GM15510 (cell line): ENCODE measurements around the gene NLGN3.

Experiments
- POLR2A ChIP-seq: IDR thresholded peaks from 3 replicates; pipeline ENCODE4 v1.6.1; 2011; ENCODE audit warnings: borderline replicate concordance; ENCODE audit not compliant: insufficient read length; ENCODE audit errors: extremely low read depth

The NLGN3 gene

DNA sequence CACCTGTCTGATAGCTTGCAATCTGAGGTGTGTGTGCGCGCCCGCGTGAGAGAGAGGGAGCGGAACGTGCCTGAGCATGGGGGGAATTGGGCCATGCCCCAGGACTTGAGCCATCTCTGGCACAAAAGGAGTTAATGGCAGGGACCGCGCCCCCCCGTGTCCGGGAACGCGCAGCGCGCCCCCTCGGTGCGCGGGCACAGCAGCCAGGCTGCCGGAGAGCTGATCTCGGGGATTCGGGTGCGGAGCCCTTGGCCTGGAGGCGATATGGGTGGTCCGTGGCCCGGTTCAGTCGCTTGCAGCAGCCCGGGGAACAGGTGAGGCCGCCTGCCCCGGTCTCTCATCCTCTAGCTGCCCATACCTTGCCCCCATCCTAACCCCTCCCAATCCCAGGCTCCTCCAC is at the start of gene NLGN3:
TSS of gene NLGN3 (plus strand) at position 191 of the 400 bp plus-strand sequence. CDS start 2,909 bp downstream, outside the sequence.
- TF ChIP-seq POLR2A: no peak

DNA sequence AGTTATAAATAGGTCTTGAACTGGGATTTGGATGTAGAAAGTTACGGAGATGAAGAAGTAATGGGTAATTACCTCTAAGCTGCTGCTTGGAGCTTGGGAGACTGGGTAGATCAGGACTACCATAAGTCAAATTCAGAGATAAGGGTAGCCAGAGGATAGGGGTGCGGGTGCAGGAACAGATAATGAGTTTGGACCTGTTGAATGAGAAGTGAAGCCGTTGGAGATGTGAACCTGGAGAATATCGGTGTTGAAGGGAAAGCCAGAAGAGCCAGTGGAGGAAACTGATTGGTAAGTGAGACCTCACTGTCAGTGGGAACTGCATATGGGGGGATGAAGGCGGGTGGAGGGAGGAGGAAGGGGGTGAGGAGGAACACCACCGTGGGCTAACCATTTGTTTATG is 49.6 kb upstream of the NLGN3 start:
- no peak for TF ChIP-seq POLR2A

DNA sequence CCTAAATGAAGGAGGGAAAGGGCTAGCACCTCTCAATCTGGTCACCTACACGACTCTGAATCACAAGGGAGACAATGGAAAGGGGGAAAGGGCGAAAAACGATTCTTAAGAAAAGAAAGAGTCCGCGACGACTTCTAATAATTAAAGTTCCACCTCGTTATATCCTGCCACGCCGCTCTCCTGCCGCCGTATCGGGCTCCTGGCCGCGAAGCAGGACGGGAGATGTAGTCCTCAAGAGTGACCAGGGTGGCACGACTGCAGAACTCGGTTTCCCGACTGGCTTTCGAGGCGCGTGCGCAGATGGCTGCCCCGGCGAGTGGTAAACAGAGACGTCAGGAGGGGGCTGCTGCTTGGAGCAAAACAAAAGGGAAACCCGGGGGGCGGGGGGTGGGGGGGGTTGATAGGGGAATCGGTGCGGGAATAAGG is 49.1 kb upstream of the NLGN3 start, which contains the start of gene FOXO4:
TSS of gene FOXO4 (plus strand) at position 297 of the 426 bp plus-strand sequence. CDS start 678 bp downstream, outside the sequence.
- peak; percentile 67 for TF ChIP-seq POLR2A

DNA sequence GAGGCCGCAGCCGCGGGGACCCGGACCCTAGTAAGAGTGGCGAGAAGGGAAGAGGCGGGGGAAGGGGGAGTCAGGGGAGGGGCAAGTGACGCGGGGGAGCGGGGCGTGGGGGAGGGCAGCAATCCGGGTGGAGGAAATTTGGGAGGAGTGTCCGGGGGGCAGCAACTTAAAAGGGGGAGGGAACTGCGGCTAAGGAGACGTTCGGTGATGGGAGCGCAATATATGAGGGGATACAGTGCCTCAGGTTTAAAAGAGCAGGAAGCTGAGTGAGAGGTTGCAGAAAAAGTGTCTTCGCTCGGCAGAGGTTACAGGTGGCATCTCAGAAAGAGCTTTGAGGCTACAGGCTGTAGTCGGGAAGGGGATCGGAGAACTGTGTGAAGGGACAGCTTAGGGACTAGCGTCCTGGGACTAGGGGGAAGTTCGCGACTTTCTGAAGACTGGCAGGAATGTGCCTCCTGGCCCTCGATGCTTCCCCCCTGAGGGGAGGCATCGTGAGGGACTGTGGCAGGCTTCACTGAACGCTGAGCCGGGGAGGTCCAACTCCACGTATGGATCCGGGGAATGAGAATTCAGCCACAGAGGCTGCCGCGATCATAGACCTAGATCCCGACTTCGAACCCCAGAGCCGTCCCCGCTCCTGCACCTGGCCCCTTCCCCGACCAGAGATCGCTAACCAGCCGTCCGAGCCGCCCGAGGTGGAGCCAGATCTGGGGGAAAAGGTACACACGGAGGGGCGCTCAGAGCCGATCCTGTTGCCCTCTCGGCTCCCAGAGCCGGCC is 48.5 kb upstream of the NLGN3 start:
- TF ChIP-seq POLR2A: no peak

DNA sequence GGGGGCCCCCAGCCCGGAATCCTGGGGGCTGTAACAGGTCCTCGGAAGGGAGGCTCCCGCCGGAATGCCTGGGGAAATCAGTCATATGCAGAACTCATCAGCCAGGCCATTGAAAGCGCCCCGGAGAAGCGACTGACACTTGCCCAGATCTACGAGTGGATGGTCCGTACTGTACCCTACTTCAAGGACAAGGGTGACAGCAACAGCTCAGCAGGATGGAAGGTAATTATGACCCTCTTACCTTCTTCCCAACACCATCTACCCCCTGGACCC is 47.9 kb upstream of the NLGN3 start:
- no peak for TF ChIP-seq POLR2A

DNA sequence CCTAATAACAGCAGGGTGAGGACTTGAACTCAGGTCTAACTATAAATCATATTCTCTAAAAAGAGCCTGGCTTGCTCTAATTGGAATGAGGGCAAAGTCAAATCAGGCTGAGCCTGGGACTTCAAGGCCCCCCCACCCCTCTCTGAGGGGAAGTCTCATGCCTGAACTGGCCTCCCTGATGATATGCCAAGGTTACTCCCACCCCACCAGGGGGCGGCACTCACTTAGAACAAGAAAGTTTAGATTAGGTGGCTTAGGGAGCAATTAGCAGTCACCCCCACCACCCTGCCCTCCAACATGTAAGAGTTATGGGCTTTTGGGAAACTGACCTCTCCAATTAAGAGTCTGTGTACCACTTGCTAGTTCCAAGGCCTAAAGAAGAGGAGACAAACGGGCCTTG is 46.3 kb upstream of the NLGN3 start:
- TF ChIP-seq POLR2A: no peak

DNA sequence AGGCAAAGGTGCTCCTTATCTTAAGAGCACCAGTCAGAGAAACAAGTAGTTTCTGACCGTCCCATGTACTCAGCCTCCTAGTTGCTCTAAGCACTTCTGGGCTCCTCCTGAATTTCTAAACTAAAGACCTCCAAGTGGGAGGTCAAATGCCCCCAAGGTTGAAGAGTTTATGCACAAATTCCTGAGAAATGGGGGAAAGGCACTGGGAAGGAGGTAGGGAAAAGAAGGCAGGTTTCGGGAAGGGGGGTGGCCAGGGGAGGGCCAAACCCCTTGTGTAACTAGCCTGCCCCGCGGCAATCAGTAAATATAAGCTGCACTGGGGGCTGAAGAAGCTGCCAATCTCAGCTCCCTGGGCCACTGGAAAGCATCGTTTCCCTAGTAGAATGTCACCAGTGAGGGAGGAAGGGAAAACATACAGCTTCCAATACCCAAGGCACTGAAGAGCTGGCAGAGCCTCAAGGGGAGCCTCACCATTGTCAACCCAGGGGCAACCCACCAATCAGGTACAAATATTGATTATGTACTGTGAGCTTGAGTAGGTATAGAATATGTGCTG is 45.6 kb upstream of the NLGN3 start:
- TF ChIP-seq POLR2A: no peak

DNA sequence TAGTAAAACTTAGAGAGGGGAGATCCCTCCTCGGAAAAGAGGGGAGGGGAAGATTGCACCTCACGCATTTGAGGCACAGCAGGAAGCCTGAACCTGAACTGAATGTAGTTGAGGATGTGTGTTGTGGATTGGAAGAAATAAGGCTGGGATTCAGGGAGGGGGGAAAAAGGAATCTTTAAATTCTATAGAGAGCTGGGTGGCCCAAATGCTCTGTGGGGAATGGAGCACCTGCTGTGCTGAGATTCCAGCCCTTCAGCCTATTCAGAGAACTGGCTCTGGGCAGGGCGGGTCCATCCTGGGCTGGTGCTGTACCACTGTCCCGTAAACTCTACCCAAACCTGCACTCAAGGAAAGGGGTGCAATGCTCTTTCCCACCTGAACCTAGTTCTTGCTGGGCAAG is 44.9 kb upstream of the NLGN3 start:
- TF ChIP-seq POLR2A: no peak

DNA sequence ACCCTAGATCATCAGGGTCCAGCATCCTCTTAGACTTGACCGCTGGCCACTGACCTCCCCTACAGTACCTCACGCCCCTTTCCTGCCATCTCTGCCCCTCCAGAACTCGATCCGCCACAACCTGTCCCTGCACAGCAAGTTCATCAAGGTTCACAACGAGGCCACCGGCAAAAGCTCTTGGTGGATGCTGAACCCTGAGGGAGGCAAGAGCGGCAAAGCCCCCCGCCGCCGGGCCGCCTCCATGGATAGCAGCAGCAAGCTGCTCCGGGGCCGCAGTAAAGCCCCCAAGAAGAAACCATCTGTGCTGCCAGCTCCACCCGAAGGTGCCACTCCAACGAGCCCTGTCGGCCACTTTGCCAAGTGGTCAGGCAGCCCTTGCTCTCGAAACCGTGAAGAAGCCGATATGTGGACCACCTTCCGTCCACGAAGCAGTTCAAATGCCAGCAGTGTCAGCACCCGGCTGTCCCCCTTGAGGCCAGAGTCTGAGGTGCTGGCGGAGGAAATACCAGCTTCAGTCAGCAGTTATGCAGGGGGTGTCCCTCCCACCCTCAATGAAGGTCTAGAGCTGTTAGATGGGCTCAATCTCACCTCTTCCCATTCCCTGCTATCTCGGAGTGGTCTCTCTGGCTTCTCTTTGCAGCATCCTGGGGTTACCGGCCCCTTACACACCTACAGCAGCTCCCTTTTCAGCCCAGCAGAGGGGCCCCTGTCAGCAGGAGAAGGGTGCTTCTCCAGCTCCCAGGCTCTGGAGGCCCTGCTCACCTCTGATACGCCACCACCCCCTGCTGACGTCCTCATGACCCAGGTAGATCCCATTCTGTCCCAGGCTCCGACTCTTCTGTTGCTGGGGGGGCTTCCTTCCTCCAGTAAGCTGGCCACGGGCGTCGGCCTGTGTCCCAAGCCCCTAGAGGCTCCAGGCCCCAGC is 43.8 kb upstream of the NLGN3 start:
- TF ChIP-seq POLR2A: no peak

DNA sequence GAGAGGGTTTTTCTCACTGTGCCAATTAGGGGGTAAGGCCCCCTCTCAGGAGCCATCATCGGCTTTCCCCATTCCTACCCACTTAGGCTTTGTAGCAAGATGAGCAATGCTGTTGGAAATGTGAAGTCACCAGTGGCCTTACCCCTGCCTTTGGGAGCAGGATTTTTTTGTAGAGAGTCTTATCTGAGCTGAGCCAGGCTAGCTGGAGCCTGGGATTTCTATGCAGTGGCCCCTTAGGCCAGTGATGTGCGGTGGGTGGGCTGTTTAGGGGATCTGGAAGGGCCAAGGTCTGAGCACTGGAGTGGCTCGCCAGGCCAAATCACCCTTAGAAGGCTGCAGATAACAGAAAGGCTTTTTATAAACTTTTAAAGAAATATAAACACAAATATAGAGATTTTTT is 42.3 kb upstream of the NLGN3 start:
- no peak for TF ChIP-seq POLR2A

DNA sequence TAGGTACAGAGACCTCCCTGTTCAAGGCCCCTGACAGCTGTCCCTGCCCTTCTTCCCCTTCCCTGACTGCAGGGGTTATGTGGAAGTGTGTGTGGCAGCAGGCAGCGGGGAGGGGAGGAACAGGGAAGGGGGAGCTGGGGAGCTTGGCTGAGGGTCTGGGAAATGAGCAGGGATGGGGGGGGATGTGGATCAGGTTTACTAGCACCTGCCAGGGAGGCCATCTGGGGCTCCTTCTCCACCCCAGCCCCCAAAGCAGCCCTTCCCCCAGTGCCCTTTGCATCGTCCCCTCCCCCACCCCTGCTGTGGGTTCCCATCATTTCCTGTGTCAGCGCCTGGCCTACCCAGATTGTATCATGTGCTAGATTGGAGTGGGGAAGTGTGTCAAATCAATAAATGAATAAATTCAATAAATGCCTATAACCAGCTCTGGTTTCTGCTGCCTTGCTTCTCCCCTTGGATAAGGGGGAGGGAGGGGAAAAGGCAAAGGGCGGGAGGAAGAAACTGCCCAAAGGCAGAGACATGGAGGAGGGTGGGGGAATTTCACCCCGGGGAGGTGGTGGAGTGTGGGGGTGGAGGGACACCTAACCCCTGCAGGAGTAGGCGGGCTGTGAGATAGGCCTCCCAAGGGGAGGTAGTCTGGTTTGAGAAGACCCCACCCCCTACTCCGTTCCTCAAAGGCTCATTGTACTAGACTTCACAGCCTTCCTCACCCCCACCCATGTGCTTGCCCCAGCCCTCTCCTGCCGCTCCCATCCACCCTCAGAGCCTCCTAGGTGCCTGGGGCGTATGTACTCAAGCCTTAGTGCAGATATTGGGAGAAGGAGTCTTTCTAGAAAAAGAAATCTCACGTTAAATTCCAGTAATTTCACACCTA is 41.3 kb upstream of the NLGN3 start:
- TF ChIP-seq POLR2A: no peak

DNA sequence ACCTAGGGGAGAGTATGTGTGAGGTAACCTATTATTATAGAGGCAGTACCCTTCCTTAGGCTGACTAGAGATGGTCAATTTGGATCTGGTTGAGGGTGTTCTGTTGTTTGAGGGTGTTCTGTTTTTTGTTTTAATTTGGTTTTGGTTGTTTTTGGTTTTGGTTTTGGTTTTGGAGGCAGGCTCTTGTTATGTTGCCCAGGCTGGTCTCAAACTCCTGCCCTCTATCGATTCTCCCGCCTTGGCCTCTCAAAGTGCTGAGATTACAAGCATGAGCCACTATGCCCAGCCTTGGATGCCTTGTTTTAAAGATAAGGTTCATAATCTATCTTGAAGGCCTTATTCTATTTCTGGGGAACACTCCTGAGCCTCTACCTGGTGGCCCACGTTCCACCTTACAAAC is 39.0 kb upstream of the NLGN3 start:
- no peak for TF ChIP-seq POLR2A

DNA sequence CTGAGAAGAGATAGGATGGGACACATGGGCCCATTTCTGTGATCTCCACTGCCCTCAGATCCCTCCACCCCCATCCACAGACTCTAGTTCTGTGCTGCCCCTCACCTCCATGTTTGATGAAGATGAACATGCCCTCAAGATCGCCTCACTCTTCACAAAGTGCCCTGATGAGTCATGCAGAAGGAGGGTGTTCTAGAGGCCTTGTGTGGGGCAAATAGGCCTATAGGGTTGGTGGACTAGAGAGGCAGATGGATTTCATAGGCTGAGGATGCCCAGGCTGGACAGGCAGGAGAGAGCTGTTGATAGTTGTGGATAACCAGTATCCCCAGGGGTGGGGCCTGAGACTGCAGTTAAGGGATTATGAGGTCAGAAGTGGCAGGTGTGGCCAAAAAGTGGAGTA is 38.2 kb upstream of the NLGN3 start, which contains the start of gene CXorf65:
TSS of gene CXorf65 (minus strand) at position 314 of the 400 bp plus-strand sequence. CDS start at position 130, 184 bp downstream.
- no peak for TF ChIP-seq POLR2A

DNA sequence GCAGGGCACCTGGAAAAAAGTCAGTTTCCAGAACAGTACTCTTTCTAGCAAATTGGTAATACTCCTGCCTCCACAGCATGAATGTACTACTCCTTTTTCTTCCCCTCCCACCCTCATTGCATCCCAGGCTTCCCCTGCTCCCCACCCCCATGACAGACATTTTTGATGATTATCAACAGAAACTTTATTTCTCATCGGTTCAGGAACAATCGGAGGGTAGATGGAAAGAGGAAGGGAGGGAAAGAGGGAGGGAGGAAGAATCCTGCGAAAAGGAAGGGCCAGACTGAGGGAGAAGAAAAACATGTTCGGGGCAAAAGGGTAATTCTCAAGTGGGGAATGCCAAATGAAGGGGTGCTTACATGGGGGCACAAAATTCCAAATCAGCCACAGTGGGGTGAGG is 37.4 kb upstream of the NLGN3 start:
- no peak for TF ChIP-seq POLR2A
